Measurements from ENCODE around the gene PHETA1.

DNA sequence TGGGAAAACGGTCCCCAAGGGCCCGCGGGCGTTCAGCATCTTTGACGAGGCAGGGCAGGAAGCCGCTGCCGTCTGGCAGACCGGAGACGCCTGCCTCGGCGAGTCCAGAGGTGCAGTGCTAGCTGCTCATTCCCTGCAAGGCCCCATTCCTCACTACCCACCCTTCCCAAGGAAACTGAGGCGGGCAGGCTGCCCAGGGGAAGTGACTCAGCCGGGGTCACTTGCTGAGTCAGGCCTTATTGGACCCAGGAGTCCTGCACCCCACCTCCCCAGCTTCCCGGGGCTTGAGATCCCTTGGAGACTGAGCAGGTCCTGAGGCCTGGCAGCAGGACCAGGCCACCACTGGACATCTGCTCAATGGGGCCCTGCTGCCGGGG lies 40.5 kb upstream of the PHETA1 start:
- TF ChIP-seq CTCF (IDR thresholded peaks at IDR 0.05) (no peak), EZH2 (IDR thresholded peaks at IDR 0.05; ENCODE audit: borderline replicate concordance, insufficient read depth, low read depth, low read length, poor library complexity, severe bottlenecking) (no peak)
